H1 (cell line): ENCODE measurements around the gene MED13. TPM values are rescaled to one million over a fixed set of nuclear protein-coding genes. Genes with fewer than 3 reads are reported as not detected.
A peak's percentile ranks its signal among the peaks of the same experiment; 100 is the strongest.

ENCODE experiments used
- ATF3 ChIP-seq: IDR thresholded peaks from 2 replicates; pipeline ENCODE4 v1.6.1; 2011; ENCODE audit warnings: low read depth, mild to moderate bottlenecking, low read length; ENCODE audit not compliant: insufficient read depth
- BACH1 ChIP-seq: IDR thresholded peaks from 2 replicates; pipeline ENCODE4 v1.6.1; 2012; ENCODE audit warnings: low read length, improper control_type of control experiment
- CEBPB ChIP-seq: IDR thresholded peaks from 2 replicates; pipeline ENCODE4 v1.6.1; 2012; ENCODE audit warnings: low read depth, low read length
- CHD1 ChIP-seq: IDR thresholded peaks from 2 replicates; pipeline ENCODE4 v1.6.1; 2012; ENCODE audit warnings: low read depth, low read length, improper control_type of control experiment
- E2F6 ChIP-seq: IDR thresholded peaks from 2 replicates; pipeline ENCODE4 v1.6.1; 2012; ENCODE audit warnings: inconsistent platforms
- FOSL1 ChIP-seq: IDR thresholded peaks from 2 replicates; pipeline ENCODE4 v1.6.1; 2011; ENCODE audit warnings: mild to moderate bottlenecking, low read depth, low read length, moderate library complexity; ENCODE audit not compliant: insufficient read depth
- HDAC6 ChIP-seq: IDR thresholded peaks from one replicate; pipeline ENCODE4 v1.7.1; 2012; ENCODE audit warnings: low read depth, mild to moderate bottlenecking, inconsistent platforms, low read length, moderate library complexity
- MAFK ChIP-seq: IDR thresholded peaks from 2 replicates; pipeline ENCODE4 v1.6.1; 2012; ENCODE audit warnings: low read depth, mild to moderate bottlenecking, improper control_type of control experiment, low read length
- MAX ChIP-seq: IDR thresholded peaks from 2 replicates; pipeline ENCODE4 v1.6.1; 2012; ENCODE audit warnings: inconsistent platforms
- PHF8 ChIP-seq: fragments of 200-600 bp; sonication (generic); conservative IDR thresholded peaks from 2 replicates; pipeline ENCODE4 v1.7.1; 2012; ENCODE audit warnings: low read depth, mild to moderate bottlenecking, inconsistent platforms, low read length, moderate library complexity
- POU5F1 ChIP-seq: IDR thresholded peaks from 2 replicates; pipeline ENCODE4 v1.6.1; 2011; ENCODE audit warnings: low read depth, mild to moderate bottlenecking, low read length, moderate library complexity
- SAP30 ChIP-seq: fragments of 300-600 bp; sonication (generic); IDR thresholded peaks from 2 replicates; pipeline ENCODE4 v1.7.1; 2012; ENCODE audit warnings: low read length, moderate library complexity, mild to moderate bottlenecking, inconsistent platforms; ENCODE audit not compliant: insufficient read depth, insufficient replicate concordance
- SIN3A ChIP-seq, 2 experiments: IDR thresholded peaks in 1 of 2; conservative IDR thresholded peaks in 1 of 2; 2 replicates each; pipeline ENCODE4 v1.6.1; 2011 to 2012; ENCODE audit warnings: low read length in 2 of 2, improper control_type of control experiment in 1 of 2, low read depth in 1 of 2, mild to moderate bottlenecking in 1 of 2
- SIRT6 ChIP-seq: IDR thresholded peaks from one replicate; pipeline ENCODE4 v1.7.1; 2012; ENCODE audit warnings: low read length, inconsistent platforms
- SP1 ChIP-seq: IDR thresholded peaks from 2 replicates; pipeline ENCODE4 v1.6.1; 2011; ENCODE audit warnings: low read depth, low read length
- SP2 ChIP-seq: IDR thresholded peaks from 2 replicates; pipeline ENCODE4 v1.6.1; 2012; ENCODE audit warnings: mild to moderate bottlenecking, low read length, inconsistent platforms
- SP4 ChIP-seq: IDR thresholded peaks from 2 replicates; pipeline ENCODE4 v1.6.1; 2012; ENCODE audit warnings: low read length, inconsistent platforms
- SRF ChIP-seq: IDR thresholded peaks from 2 replicates; pipeline ENCODE4 v1.6.1; 2011; ENCODE audit warnings: mild to moderate bottlenecking, low read depth, low read length, moderate library complexity
- TAF7 ChIP-seq: optimal IDR thresholded peaks from 2 replicates; pipeline ENCODE3; 2011; ENCODE audit warnings: low read depth, mild to moderate bottlenecking, inconsistent platforms, low read length, moderate library complexity, borderline replicate concordance
- TBP ChIP-seq: IDR thresholded peaks from 2 replicates; pipeline ENCODE4 v1.6.1; 2011; ENCODE audit warnings: low read depth, low read length, improper control_type of control experiment
- TEAD4 ChIP-seq: IDR thresholded peaks from 2 replicates; pipeline ENCODE4 v1.6.1; 2012; ENCODE audit warnings: low read depth, low read length, inconsistent platforms, mixed read lengths
- USF2 ChIP-seq: IDR thresholded peaks from 2 replicates; pipeline ENCODE4 v1.6.1; 2011; ENCODE audit warnings: low read length, improper control_type of control experiment
- polyA plus RNA-seq, 7 experiments: library from polyadenylated mRNA; depleted of rRNA in 3 of 7; stranded (reverse) in 5 of 7; unstranded in 2 of 7; fragments of >200 nt in 5 of 7; fragments of 200-250 nt in 2 of 7; gene quantifications; 1 replicate in 5 of 7; 2 replicates in 1 of 7; 4 replicates in 1 of 7; pipeline versions ENCODE4 v1.2.1 to v1.2.3, GENCODE V29; 2011 to 2013; ENCODE audit warnings: missing spikeins in 2 of 7, mixed read lengths in 2 of 7
- total RNA-seq: library from RNA; stranded (reverse); fragmentation: NEBNext Ultra II Directional; extraction: Animal tissue kit (Norgen Biotek cat#: 25700); gene quantifications from 2 replicates; pipeline ENCODE4 v1.2.1, GENCODE V29; 2021

Gene MED13
- total and polyA plus RNA-seq, 2 of the 8 experiments (the other 6 are each of a cell fraction or from before 2014, with no cell fraction given): 11.3 to 44.8 TPM

DNA sequence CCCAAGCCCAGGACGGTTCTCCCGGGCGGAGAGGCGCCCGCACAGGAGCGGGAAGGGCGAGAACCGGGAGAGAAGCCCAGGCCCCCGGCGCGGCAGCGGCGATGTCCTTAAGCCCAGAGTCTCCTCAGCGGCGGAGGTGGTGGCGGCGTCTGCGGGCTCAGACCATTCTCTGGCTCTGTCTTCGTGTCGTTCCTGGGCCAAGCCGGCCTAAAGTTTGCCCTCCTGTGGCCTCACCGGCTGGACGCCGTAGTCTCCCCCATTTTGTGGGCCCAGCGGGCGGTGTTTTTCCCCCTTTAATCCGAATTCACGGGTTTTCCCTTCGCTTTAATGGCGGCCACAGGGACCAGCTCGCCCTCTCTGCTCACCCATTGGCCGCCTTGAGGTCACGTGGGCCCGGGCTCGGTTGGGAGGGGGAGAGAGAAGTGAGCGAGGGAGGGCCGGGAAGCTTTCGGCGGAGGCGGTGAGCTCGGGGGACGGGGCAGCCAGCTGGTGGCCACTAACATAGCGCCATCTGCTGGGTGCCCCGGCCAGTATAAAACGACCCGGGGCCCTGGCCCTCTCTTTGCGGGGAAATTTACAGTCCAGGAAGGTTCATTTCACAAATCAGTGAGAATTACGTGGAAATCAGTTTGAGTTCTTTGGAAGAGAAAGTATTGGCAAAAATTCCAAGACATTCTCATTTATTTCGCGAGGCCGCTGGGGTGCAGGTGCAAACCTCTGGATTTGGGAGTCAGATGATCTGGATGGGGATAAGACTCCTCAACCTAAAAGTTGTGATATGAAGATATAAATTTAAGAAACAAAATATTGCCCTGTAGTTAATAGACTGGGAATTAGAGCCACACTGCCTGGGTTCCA is 762 bp upstream of the MED13 start (continued):
- peak; percentile 42; the same call in 1 of the 2 replicates for TF ChIP-seq E2F6
- peak in 1 of 2 experiments; percentile 78; a peak in 2 of 4 replicates for TF ChIP-seq SIN3A (conservative IDR thresholded peaks at IDR 0.05 in 1 of 2, IDR thresholded peaks at IDR 0.05 in 1 of 2; ENCODE audit: low read depth in 1 of 2, low read length in 2 of 2)
- TF ChIP-seq BACH1: no peak
- TF ChIP-seq SIRT6: no peak
- TF ChIP-seq MAFK: no peak
- TF ChIP-seq ATF3: peak; percentile 89
- peak; percentile 46; the same call in 1 of the 2 replicates for TF ChIP-seq CHD1
- TF ChIP-seq HDAC6: no peak
- TF ChIP-seq FOSL1: no peak
- peak; percentile 5; the same call in 1 of the 2 replicates for TF ChIP-seq TEAD4
- no peak for TF ChIP-seq SP2
- TF ChIP-seq SP1: no peak
- TF ChIP-seq PHF8: peak; percentile 87
- no peak for TF ChIP-seq CEBPB
- peak; percentile 61 for TF ChIP-seq MAX
- peak; percentile 75 for TF ChIP-seq TBP
- TF ChIP-seq SAP30: no peak
- peak; percentile 41 for TF ChIP-seq TAF7
- peak; percentile 97 for TF ChIP-seq USF2
- no peak for TF ChIP-seq SRF
- TF ChIP-seq SP4: no peak
- no peak for TF ChIP-seq POU5F1
